Neural progenitor cell (in vitro differentiated cells): Measurements from ENCODE around the gene CA10.

Source experiments
- EZH2 ChIP-seq: fragments of 200-600 bp; sonication (generic); IDR thresholded peaks from 2 replicates; pipeline ENCODE4 v1.6.1; 2017; ENCODE audit warnings: antibody characterized with exemption, mild to moderate bottlenecking, moderate library complexity
- EZH2phosphoT487 ChIP-seq: fragments of 200-600 bp; sonication (generic); IDR thresholded peaks from 2 replicates; pipeline ENCODE4 v1.6.1; 2017; ENCODE audit warnings: antibody characterized with exemption
- TF ChIP-seq, protein P1 (sequence below): fragments of 200-600 bp; sonication (generic); IDR thresholded peaks from 2 replicates; pipeline ENCODE4 v1.5.1; 2017; ENCODE audit warnings: antibody characterized with exemption, mild to moderate bottlenecking

DNA sequence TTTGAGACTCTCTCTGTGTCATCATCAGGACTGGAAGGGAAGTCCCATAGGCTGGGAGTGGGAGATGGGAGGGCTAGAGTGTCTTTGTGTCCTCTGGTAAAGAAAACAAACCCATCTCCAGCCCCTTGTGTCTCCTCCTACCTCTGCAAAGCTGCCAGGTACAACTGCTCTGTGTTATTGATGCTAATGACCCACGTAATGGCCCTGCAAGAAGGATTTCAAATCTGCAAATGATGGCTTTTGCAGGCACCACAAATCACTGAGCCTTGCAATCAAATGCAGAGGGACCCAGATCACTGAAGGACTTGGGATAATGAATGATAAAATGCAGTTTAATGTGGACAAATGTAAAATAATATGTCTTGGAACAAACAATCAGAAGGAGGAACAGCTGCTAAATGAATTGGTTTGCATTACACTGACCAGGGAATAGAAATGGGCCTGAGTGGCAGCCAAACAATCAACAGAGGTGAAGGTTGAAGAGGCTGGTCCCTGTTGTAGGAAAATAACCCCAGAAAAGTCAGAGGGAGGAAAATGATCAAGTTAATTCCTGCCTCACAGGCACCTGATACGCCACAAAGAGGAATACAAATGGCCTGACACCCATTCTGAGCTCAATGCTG is 473.1 kb downstream of the CA10 start:
- TF ChIP-seq, protein P1, sequence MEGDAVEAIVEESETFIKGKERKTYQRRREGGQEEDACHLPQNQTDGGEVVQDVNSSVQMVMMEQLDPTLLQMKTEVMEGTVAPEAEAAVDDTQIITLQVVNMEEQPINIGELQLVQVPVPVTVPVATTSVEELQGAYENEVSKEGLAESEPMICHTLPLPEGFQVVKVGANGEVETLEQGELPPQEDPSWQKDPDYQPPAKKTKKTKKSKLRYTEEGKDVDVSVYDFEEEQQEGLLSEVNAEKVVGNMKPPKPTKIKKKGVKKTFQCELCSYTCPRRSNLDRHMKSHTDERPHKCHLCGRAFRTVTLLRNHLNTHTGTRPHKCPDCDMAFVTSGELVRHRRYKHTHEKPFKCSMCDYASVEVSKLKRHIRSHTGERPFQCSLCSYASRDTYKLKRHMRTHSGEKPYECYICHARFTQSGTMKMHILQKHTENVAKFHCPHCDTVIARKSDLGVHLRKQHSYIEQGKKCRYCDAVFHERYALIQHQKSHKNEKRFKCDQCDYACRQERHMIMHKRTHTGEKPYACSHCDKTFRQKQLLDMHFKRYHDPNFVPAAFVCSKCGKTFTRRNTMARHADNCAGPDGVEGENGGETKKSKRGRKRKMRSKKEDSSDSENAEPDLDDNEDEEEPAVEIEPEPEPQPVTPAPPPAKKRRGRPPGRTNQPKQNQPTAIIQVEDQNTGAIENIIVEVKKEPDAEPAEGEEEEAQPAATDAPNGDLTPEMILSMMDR: no peak
- no peak for TF ChIP-seq EZH2
- TF ChIP-seq EZH2phosphoT487: no peak
